ENCODE data around the gene GATA6. TPM values are rescaled to one million over a fixed set of nuclear protein-coding genes. Genes with fewer than 3 reads are reported as not detected.

The GATA6 gene
- total and polyA plus RNA-seq, 10 of the 15 experiments (the other 5 are each of a cell fraction or from before 2014, with no cell fraction given): 0.04 to 0.05 TPM; not detected in 8

- TF ChIP-seq ZSCAN29 (IDR thresholded peaks at IDR 0.05) (no peak), HCFC1 (IDR thresholded peaks at IDR 0.05; ENCODE audit: low read length) (no peak), SKIL (IDR thresholded peaks at IDR 0.05; ENCODE audit: low read depth, poor library complexity, severe bottlenecking) (no peak), RAD51 (IDR thresholded peaks at IDR 0.05) (no peak), PBX3 (IDR thresholded peaks at IDR 0.05; ENCODE audit: insufficient replicate concordance, low read depth, low read length) (no peak), ZZZ3 (IDR thresholded peaks at IDR 0.05; ENCODE audit: control insufficient read depth, insufficient read length, low read depth) (no peak), TAF1 (IDR thresholded peaks at IDR 0.05; ENCODE audit: borderline replicate concordance, low read depth, low read length) (no peak)
Measured at GRCh38 chr18:22188559-22189267, 19.3 kb downstream of the GATA6 start (continued).

GRCh38 chr18:22189449-22190166 is 20.2 kb downstream of the GATA6 start:
- no peaks in the 10 kb centered on the region for H3K4me1 ChIP-seq (ENCODE audit: control insufficient read depth, insufficient read depth, low read length)
- no peak overlapping the region for H3K27ac ChIP-seq (ENCODE audit: control insufficient read depth, insufficient read depth)
- FAIRE-seq: no peak
- ChIA-PET POLR2A (no interaction called here), SMC1A (ENCODE audit: uncharacterized antibody, unreplicated experiment) (no interaction called here), RAD21 (ENCODE audit: unreplicated experiment) (no interaction called here), CTCF (no interaction called here)
- no peak for DNase-seq (ENCODE audit: low read depth, low spot score)
- H4K20me1 ChIP-seq (ENCODE audit: control insufficient read depth, insufficient read depth): no peaks in the 10 kb centered on the region
- intact Hi-C loops (cut with micrococcal nuclease; ENCODE audit: unreplicated experiment) (no loop called here), in situ Hi-C loops (cut with MboI) (no loop called here)
- no peak overlapping the region for H3K4me2 ChIP-seq (ENCODE audit: control insufficient read depth, insufficient read depth)
- H2AFZ ChIP-seq (ENCODE audit: control insufficient read depth, low read depth, low read length): no peak overlapping the region
- no peaks in the 10 kb centered on the region for H3K36me3 ChIP-seq (ENCODE audit: control insufficient read depth in 2 of 2, insufficient read depth in 2 of 2, low read length in 1 of 2)
- no peak overlapping the region for H3K4me3 ChIP-seq
- H3K27me3 ChIP-seq (replicated peaks in 1 of 2; ENCODE audit: control insufficient read depth in 2 of 2, insufficient read depth in 2 of 2, low read length in 1 of 2): no peaks in the 10 kb centered on the region; a peak in 2 of 4 replicates
- no peaks in the 10 kb centered on the region for H3K79me2 ChIP-seq (ENCODE audit: control insufficient read depth, insufficient read depth, low read length)
- no peak overlapping the region for H3K9ac ChIP-seq (ENCODE audit: control insufficient read depth, insufficient read depth, low read length)
- no TSS peak for BruUV-seq (replicated peaks)
- WGBS (ENCODE audit: insufficient coverage, insufficient replicate concordance, low lambda C conversion rate, missing lambda C conversion rate): 47% methylated on average over 11 of the region's 11 CpGs
- no peak for ATAC-seq
- H3K9me3 ChIP-seq (replicated peaks; ENCODE audit: control insufficient read depth, insufficient read depth, low read length): no peaks in the 10 kb centered on the region
- TF ChIP-seq LARP7 (IDR thresholded peaks at IDR 0.05) (no peak), ZNF622 (IDR thresholded peaks at IDR 0.05) (no peak), ZBTB33 (IDR thresholded peaks at IDR 0.05) (no peak), CEBPZ (IDR thresholded peaks at IDR 0.05; ENCODE audit: low read depth, low read length) (no peak), YY1 (IDR thresholded peaks at IDR 0.05; ENCODE audit: low read depth, low read length) (no peak)

Data from GM12878 (cell line).